Cardiac atrium fibroblast (primary cell): ENCODE data around the gene ALDH16A1. TPM values are rescaled to one million over a fixed set of nuclear protein-coding genes. Genes with fewer than 3 reads are reported as not detected.

Experiments used
- total RNA-seq: library from RNA; depleted of rRNA; stranded (reverse); fragments of >200 nt; gene quantifications from 2 replicates; pipeline ENCODE4 v1.2.3, GENCODE V29; 2015

Gene ALDH16A1
- 31.1 and 48.8 TPM in 2 replicates for total RNA-seq

DNA sequence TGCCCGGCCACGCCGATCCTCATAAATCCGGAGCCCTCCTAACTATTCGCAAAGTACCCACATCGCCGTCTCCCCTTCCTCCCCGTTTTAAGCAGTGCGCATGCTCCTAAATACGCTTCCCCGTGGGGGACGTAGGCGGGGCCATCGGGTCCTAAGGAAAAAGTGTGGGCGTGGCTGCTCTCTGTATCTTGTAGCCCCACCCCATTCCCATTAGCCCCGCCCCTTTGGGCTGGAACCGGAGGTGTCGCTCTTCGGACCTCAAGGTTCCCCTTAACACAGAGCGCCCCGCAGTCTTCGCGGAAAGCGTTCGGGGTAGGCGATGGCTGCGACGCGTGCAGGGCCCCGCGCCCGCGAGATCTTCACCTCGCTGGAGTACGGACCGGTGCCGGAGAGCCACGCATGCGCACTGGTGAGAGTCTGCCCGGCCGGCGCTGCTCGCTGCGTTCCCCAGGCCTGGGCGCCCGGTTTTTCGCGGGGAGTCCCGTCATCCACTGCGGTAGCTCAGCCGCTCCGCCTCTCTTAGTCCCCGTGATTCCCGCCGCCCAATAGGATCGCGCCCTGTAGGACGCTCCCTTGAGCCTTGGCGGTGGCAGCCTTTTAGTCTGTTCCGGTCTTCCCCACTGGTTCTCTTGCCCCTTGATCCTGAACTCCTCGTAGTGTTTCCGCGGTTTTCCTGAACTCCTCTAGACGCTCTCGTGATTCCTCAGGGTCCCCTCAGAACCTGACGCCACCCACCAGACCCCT lies at the start of gene ALDH16A1:
ALDH16A1 (plus strand) TSS at position 213 of the 744 bp plus-strand sequence; CDS start at position 320, 107 bp downstream.

DNA sequence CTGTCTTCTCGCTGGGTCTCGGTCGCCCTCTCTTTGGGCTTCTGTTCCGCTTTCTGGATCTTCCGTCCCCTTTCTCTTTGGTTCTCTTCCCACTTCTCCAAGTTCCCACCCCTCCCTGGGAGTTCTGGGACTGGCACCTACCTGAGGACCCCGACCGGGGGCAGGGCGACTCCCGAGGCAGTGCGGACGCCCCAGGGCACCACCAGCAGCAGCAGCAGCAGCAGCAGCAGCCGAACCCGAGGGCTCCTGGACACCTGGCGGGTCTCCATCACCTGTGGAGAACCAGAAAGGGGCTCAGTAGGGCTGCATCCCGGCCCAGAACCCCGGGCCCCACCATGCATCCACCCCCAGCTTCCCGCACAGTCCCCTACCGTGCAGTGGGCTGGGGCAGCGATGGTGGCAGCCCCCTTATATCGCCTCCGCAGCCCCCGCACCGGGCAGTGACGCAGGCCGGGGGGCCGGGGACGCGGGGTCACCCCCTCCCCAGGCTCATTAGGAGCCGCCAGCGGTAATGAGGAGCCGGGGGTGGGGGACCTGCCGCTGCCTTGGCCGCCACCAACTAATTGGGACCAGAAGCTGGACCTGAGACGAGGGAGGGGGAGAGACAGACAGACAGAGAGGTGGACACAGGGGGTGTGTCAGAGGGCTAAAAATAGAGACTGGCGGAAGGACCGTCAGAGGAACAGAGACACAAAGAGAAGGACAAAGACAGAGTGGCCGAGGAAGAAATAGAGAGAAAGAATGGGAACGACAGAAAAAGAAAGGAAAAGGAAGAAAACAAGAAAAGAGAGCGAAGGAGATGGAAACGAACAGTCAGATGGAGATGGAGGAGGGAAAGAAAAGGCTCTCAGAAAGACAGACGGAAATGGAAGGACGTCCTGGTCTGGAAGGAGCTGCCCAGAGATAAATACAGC lies 29.7 kb upstream of the ALDH16A1 start, which contains the start of gene PTH2:
PTH2 (minus strand) TSS at position 371 of the 914 bp plus-strand sequence; CDS start at position 269, 102 bp downstream.

DNA sequence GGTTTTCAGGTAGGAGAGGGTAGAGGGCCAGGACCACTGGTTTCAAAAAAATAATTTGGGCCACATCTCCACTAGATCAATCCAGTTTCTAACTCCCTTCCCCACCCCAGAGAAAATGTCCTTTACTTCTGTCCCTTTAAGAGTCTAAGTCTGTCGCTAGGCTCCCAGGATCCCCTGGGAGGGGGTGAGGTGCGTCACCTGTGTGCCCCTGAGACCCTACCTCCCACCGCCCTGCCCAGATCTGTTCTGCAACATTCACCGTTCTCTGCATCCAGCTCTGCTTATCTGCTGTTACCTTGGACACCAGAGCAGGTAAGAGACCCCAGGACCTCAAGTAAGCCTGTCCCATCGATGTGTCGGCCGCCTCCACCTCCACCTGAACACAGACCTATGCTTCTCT lies 27.8 kb upstream of the ALDH16A1 start, which contains the start of gene GFY:
GFY (plus strand) TSS at position 211 of the 400 bp plus-strand sequence. CDS start 1,043 bp downstream, outside the sequence.

DNA sequence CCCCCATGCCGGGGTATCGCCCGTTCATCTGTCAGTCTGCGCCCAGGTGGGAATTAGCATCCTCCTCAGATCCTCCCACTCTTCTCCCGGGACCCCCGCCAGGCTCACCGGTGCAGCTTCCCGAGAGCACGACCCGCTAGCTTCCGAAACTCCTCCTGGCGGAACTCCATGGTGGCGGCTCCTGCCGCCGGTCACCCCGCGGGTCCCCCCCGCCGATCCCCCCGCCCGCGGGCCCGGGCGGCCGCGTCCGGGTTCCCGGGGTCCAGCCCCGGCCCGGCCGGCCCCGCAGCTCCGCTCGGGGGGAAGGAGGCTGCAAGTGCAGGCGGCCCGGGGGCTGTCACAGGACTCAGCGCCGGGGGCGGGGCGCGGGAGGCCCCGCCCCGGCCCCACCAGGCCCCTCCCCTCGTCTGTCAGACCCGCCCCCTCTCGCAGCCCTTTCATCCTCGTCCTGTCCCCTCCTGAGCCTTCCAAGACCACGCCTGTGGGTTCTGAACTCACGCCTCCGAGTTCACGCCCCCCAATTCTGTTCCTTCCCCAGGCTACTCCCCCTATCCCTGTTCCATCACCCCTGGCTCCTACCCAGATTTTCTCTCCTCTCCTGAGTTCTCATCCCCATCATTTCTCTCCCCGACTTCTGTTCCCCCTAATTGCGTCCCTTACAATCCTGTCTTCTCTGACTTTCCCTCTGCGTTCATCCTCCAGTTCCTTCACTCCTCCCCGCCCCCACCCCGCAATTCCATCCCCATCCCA lies 11.6 kb upstream of the ALDH16A1 start, which contains the start of gene SLC17A7:
SLC17A7 (minus strand) TSS at position 318 of the 750 bp plus-strand sequence; CDS start at position 170, 148 bp downstream.

DNA sequence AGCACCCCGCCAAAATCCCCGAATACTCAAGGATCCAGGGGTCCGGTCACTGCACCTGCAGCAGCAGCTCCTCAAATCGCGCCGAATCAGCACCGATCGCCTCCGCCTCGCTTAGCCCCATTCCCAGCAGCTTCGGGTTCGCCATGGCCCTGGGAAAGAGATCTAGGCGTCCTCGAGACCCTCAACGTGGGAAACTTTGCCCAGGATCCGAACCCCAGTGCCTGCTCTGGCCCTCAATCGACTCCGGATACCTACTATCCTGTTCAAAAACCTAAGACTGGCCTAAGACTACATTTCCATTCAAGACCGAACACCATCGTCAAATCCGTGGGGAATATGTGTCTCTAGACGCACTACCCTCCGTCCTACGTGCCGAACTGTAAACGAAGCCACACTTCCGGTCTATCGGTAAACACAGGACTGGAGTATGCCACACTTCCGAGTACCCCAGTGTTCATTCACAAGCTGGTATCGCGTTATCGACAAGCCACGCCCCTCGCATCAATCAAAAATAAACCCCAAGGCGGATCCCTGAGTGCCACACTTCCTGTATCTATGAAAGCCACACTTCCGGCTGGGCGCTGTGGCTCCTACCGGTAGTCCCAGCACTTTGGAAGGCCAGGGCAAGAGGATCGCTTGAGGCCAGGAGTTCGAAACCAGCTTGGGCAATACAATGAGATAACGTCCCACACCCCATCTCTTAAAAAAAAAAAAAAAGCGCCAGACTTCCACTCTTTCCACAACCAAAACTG lies 1.4 kb upstream of the ALDH16A1 start, which contains the start of gene PIH1D1:
PIH1D1 (minus strand) TSS at position 385 of the 752 bp plus-strand sequence; CDS start at position 145, 240 bp downstream.

DNA sequence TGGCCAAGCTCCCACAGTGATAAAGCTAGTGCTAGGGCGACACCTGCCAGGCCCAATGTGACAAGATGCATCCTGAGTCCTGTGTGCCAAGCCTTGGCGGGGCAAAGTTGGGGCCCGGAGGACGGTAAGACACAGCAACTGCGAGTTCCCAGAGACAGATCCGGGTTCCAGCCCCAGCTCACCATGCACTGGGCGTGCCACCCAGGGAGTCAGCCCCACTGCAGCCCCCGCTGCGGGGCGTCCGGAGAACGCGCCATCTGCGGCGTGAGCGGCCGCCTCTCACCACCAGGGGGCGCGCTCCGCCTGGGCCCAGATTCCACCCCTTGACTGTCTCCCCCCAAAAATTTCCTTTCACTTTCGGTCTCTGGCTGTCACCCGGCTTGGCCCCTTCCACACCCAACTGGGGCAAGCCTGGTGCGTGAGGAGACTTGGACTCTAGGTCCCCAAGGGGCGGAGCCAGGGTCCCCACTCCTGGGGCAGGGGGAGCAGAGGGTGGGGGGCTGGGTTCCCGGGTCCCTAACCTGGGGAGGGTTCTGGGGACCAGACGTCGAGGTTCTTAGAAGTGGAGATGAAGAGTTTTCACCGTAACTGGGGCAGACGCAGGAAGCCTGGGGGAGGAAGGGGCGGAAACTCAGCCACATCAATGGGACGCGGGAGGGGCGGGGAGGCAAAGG lies 21.0 kb downstream of the ALDH16A1 start, which contains the start of gene FLT3LG:
FLT3LG (plus strand) TSS at position 348 of the 674 bp plus-strand sequence. CDS start 425 bp downstream, outside the sequence.

DNA sequence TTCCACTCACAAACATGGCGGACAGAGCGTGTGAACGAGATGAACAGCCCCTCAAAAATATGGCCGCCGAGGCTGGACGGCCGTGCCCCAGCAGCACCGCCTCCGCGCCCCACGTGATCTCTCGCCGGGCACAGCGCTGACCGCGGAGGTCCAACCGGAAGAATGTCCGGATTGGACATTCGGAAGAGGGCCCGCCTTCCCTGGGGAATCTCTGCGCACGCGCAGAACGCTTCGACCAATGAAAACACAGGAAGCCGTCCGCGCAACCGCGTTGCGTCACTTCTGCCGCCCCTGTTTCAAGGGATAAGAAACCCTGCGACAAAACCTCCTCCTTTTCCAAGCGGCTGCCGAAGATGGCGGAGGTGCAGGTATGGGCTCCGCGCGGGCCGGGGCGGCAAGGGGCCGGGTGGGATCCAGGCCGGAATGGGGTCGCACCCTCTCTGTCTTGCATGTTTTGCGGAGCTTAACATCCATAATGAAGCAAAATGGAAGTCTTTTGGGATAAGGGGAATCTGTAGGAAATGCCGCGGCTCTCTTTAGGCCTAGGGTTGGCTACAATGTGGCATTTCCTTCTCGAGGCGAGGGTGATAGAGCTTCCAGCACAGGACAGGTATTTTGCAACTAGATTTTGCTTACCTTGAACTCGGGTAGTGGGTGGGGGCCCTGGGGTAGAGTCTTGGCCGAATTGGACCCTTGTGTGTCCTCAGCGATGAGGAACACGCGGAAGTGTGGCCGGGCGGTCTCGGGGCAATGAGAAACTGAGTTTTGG lies 34.4 kb downstream of the ALDH16A1 start, which contains the start of gene RPL13A:
RPL13A (plus strand) TSS at position 332 of the 769 bp plus-strand sequence; CDS start at position 354, 22 bp downstream.

Other genes with a start within 250 kb of the ALDH16A1 start
- 0.97 TPM in 1 of 2 replicates, not detected in the other for gene SLC6A16, start 128.0 kb upstream of the ALDH16A1 start, total RNA-seq
- not detected in 2 replicates for gene CD37, start 117.8 kb upstream of the ALDH16A1 start, total RNA-seq
- gene TEAD2, start 90.8 kb upstream of the ALDH16A1 start, total RNA-seq = 27.6 and 32.1 TPM in 2 replicates
- 0.36 TPM in 1 of 2 replicates, not detected in the other for gene DKKL1, start 89.3 kb upstream of the ALDH16A1 start, total RNA-seq
- not detected in 2 replicates for gene KASH5, start 65.0 kb upstream of the ALDH16A1 start, total RNA-seq
- gene PTH2, start 29.8 kb upstream of the ALDH16A1 start, total RNA-seq = not detected in 2 replicates
- not detected in 2 replicates for gene GFY, start 27.8 kb upstream of the ALDH16A1 start, total RNA-seq
- not detected in 2 replicates for gene SLC17A7, start 11.7 kb upstream of the ALDH16A1 start, total RNA-seq
- 71.0 and 89.9 TPM in 2 replicates for gene PIH1D1, start 1.4 kb upstream of the ALDH16A1 start, total RNA-seq
- 3.2 and 5.0 TPM in 2 replicates for gene FLT3LG, start 21.0 kb downstream of the ALDH16A1 start, total RNA-seq
- 3,850 and 3,885 TPM in 2 replicates for gene RPL13A, start 34.4 kb downstream of the ALDH16A1 start, total RNA-seq
- 4,588 and 4,689 TPM in 2 replicates for gene RPS11, start 43.2 kb downstream of the ALDH16A1 start, total RNA-seq
- gene FCGRT, start 59.4 kb downstream of the ALDH16A1 start, total RNA-seq = 130 and 246 TPM in 2 replicates
- 274 and 377 TPM in 2 replicates for gene RCN3, start 74.8 kb downstream of the ALDH16A1 start, total RNA-seq
- gene NOSIP, start 127.3 kb downstream of the ALDH16A1 start, total RNA-seq = 56.3 and 65.0 TPM in 2 replicates
- not detected in 2 replicates for gene PRRG2, start 128.1 kb downstream of the ALDH16A1 start, total RNA-seq
- gene PRR12, start 138.0 kb downstream of the ALDH16A1 start, total RNA-seq = 4.4 and 5.2 TPM in 2 replicates
- 108 and 112 TPM in 2 replicates for gene RRAS, start 186.9 kb downstream of the ALDH16A1 start, total RNA-seq
- gene SCAF1, start 189.0 kb downstream of the ALDH16A1 start, total RNA-seq = 21.1 and 25.8 TPM in 2 replicates
- 52.7 and 69.3 TPM in 2 replicates for gene IRF3, start 212.6 kb downstream of the ALDH16A1 start, total RNA-seq
- gene BCL2L12, start 212.7 kb downstream of the ALDH16A1 start, total RNA-seq = 7.8 and 12.5 TPM in 2 replicates
- gene PRMT1, start 224.0 kb downstream of the ALDH16A1 start, total RNA-seq = 248 and 251 TPM in 2 replicates
- gene ADM5, start 236.4 kb downstream of the ALDH16A1 start, total RNA-seq = 0.72 TPM in 1 of 2 replicates, not detected in the other
- gene CPT1C, start 237.9 kb downstream of the ALDH16A1 start, total RNA-seq = 8.8 and 11.2 TPM in 2 replicates